Measurements from ENCODE around the gene TSEN34.
"Not testable (repeated sequence)": the region's sequence is repeated elsewhere in the genome, so short reads cannot be mapped to it uniquely, and the experiment has no call there.

DNA sequence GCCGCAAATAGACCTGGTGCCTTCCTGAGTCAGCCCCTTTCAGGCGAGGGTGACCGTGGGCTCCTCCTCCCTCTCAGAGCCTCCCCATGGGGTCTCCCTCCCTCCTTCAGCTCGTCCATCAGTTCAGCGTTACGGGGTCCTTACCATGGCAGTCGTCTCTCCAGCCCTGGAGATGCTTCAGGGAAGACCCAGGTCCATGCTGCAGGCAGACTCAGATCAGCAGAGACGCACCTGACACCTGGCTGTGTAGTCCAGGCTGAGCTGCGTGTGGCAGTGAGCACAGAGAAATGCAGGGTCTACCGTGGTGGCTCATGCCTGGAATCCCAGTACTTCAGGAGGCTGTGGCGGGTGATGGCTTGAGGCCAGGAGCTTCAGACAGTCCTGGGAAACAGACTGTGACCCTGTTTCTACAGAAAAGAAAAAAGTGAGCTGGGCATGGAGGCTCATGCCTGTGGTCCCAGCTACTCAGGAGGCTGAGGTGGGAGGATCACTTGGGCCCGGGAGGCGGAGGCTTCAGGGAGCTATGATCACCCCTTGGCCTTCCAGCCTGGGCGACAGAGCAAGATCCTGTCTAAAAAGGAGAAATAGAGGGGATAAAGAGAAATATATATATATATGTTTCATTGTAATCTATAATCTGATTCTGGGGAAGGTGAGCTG, 32.3 kb downstream of the TSEN34 start:
- TF ChIP-seq, protein P1, sequence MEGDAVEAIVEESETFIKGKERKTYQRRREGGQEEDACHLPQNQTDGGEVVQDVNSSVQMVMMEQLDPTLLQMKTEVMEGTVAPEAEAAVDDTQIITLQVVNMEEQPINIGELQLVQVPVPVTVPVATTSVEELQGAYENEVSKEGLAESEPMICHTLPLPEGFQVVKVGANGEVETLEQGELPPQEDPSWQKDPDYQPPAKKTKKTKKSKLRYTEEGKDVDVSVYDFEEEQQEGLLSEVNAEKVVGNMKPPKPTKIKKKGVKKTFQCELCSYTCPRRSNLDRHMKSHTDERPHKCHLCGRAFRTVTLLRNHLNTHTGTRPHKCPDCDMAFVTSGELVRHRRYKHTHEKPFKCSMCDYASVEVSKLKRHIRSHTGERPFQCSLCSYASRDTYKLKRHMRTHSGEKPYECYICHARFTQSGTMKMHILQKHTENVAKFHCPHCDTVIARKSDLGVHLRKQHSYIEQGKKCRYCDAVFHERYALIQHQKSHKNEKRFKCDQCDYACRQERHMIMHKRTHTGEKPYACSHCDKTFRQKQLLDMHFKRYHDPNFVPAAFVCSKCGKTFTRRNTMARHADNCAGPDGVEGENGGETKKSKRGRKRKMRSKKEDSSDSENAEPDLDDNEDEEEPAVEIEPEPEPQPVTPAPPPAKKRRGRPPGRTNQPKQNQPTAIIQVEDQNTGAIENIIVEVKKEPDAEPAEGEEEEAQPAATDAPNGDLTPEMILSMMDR (IDR thresholded peaks at IDR 0.05; ENCODE audit: borderline replicate concordance, extremely low read depth, low read length, poor library complexity, severe bottlenecking), result not testable (repeated sequence)
- not testable (repeated sequence) for TF ChIP-seq EZH2 (IDR thresholded peaks at IDR 0.05; ENCODE audit: borderline replicate concordance, low read depth, low read length, severe bottlenecking)

All from DND-41 (cell line).